GM19351 (cell line): ENCODE data around the gene C4B.
"Not testable (repeated sequence)": the region's sequence is repeated elsewhere in the genome, so short reads cannot be mapped to it uniquely, and the experiment has no call there.

ENCODE experiments used
- ATAC-seq: cut with Tn5 transposase; IDR thresholded peaks from one replicate; pipeline ENCODE4 v1.9.1; 2021; ENCODE audit warnings: mild to moderate bottlenecking, moderate library complexity; ENCODE audit not compliant: unreplicated experiment

The C4B gene

DNA sequence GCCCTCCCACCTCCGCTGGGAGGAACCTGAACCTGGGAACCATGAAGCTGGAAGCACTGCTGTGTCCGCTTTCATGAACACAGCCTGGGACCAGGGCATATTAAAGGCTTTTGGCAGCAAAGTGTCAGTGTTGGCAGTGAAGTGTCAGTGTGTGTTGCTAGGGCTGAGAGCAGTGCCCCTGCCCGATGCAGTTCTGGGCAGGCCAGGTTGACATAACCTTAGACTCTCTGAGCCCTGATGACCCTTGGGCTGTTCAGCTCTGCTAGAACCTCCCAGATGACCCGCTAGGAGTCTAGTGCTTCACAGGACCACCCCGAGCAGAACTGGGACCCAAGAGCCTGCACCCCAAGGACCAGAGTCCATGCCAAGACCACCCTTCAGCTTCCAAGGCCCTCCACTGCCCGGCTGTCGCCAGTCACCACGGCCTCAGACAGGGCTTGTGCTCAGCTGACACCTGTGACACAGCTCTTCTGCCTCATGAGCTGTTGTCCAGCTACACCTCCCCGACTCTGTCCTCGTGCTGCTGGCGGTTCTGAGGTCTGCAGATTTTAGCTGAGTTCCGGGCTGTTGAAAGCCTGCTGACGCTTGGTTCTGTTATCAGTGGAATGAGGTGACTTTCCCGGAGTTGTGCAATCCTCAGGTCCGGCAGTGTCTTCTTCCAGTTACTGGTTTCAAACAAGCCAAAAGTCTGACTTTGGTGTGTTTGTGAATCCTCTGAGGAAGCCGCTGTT, 20.9 kb downstream of the C4B start:
- ATAC-seq: not testable (repeated sequence)

DNA sequence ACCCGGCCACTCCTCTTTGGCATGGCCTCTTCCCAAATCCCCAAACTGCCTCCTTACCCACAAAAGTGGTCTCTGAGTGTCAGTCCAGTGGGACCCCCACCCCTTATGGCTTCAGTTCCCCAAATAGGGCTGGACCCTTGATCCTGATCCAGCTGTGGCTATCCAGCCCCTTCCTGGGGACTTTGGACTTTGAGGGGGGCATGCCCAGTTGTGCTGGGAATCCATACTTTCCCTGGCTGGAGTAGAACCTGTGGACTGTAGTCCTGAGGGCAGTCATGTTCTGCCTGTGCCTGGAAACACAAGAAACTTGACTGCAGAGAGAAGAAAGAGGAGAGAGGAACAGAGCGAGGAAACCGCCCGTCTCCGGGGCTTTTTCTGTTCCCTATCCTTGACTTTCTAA, 22.5 kb downstream of the C4B start:
- ATAC-seq: not testable (repeated sequence)

DNA sequence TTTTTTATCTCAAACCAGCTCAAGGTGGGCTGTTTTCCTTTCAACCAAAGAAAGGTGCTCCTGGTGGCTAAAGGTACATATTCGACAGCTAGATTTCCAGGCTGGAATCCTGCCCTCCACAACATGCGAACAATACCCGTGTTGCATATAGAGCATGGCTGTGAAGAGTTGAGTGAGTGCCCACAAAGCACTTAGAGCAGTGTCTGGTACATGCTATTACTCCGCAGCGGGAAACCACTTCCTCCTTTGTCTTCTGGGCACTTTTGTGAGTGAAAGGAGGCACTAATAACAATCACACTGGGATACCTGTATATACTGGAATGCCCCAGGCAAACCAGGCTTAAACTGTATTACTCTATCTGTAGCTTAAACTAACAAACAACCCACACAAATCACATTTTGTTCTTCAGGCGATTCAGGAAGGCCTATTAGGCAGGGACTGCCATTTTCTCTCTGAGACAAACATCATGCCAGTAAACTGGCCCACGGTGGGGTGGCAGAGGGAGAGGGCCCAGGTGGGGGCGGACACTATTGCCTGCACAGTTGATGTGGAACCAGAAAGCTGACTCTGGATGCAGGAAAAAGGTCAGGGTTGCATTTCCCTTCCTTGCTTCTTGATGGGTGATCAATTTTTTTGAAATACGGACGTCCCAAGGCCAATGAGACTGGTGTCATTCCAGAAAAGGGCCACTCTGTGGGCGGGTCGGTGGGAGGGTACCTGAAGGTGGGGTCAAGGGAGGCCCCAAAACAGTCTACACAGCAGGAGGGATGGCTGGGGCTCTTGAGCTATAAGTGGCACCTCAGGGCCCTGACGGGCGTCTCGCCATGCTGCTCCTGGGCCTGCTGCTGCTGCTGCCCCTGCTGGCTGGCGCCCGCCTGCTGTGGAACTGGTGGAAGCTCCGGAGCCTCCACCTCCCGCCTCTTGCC, 23.3 kb downstream of the C4B start, which contains the start of gene CYP21A2:
CYP21A2 (plus strand) TSS at position 818 of the 927 bp plus-strand sequence; CDS start at position 826, 8 bp downstream.
- ATAC-seq: not testable (repeated sequence)

DNA sequence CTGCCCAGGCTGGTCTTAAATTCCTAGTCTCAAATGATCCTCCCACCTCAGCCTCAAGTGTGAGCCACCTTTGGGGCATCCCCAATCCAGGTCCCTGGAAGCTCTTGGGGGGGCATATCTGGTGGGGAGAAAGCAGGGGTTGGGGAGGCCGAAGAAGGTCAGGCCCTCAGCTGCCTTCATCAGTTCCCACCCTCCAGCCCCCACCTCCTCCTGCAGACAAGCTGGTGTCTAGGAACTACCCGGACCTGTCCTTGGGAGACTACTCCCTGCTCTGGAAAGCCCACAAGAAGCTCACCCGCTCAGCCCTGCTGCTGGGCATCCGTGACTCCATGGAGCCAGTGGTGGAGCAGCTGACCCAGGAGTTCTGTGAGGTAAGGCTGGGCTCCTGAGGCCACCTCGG, 24.3 kb downstream of the C4B start:
- not testable (repeated sequence) for ATAC-seq

DNA sequence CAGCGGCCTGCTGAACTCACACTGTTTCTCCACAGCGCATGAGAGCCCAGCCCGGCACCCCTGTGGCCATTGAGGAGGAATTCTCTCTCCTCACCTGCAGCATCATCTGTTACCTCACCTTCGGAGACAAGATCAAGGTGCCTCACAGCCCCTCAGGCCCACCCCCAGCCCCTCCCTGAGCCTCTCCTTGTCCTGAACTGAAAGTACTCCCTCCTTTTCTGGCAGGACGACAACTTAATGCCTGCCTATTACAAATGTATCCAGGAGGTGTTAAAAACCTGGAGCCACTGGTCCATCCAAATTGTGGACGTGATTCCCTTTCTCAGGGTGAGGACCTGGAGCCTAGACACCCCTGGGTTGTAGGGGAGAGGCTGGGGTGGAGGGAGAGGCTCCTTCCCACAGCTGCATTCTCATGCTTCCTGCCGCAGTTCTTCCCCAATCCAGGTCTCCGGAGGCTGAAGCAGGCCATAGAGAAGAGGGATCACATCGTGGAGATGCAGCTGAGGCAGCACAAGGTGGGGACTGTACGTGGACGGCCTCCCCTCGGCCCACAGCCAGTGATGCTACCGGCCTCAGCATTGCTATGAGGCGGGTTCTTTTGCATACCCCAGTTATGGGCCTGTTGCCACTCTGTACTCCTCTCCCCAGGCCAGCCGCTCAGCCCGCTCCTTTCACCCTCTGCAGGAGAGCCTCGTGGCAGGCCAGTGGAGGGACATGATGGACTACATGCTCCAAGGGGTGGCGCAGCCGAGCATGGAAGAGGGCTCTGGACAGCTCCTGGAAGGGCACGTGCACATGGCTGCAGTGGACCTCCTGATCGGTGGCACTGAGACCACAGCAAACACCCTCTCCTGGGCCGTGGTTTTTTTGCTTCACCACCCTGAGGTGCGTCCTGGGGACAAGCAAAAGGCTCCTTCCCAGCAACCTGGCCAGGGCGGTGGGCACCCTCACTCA, 25.0 kb downstream of the C4B start:
- ATAC-seq: not testable (repeated sequence)

DNA sequence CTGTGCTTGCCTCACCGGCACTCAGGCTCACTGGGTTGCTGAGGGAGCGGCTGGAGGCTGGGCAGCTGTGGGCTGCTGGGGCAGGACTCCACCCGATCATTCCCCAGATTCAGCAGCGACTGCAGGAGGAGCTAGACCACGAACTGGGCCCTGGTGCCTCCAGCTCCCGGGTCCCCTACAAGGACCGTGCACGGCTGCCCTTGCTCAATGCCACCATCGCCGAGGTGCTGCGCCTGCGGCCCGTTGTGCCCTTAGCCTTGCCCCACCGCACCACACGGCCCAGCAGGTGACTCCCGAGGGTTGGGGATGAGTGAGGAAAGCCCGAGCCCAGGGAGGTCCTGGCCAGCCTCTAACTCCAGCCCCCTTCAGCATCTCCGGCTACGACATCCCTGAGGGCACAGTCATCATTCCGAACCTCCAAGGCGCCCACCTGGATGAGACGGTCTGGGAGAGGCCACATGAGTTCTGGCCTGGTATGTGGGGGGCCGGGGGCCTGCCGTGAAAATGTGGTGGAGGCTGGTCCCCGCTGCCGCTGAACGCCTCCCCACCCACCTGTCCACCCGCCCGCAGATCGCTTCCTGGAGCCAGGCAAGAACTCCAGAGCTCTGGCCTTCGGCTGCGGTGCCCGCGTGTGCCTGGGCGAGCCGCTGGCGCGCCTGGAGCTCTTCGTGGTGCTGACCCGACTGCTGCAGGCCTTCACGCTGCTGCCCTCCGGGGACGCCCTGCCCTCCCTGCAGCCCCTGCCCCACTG, 25.9 kb downstream of the C4B start:
- not testable (repeated sequence) for ATAC-seq

DNA sequence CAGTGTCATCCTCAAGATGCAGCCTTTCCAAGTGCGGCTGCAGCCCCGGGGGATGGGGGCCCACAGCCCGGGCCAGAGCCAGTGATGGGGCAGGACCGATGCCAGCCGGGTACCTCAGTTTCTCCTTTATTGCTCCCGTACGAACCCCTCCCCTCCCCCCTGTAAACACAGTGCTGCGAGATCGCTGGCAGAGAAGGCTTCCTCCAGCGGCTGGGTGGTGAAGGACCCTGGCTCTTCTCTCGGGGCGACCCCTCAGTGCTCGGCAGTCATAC, 26.4 kb downstream of the C4B start:
- not testable (repeated sequence) for ATAC-seq

DNA sequence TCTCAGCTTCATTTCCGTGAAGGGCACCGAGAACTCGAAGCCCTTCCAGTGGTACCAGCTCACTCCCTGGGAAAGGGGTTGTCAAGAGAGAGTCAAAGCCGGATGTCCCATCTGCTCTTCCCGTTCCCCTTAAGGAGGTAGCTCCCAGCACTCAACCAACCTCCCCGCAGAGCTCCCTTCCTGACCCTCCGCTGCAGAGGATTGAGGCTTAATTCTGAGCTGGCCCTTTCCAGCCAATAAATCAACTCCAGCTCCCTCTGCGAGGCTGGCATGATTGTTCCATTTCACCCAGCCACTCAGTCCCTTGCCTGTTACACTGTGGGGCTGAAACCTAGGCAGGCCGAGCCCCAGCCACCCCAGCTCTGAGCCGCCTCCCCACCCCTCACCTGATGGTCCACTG, 26.8 kb downstream of the C4B start:
- not testable (repeated sequence) for ATAC-seq

DNA sequence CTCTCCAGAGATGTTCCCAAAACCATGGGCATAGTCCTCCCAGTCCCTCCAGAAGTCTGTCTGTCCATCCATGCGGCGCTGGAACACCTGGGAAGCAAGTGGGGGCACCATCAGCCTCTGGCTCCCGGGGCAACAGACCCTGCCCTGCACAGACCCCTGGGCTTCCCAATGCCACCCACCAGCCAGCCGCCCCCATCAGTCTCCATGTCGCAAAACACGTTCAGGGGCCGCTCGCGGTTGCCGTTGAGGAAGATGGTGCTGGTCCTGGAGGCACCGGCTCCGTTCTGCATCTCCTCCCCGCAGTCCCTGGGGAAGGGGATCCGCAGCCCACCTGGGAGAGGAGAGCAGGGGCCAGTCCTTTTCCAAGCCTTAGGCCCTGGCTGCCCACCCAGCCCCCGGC, 27.7 kb downstream of the C4B start:
- ATAC-seq: not testable (repeated sequence)

DNA sequence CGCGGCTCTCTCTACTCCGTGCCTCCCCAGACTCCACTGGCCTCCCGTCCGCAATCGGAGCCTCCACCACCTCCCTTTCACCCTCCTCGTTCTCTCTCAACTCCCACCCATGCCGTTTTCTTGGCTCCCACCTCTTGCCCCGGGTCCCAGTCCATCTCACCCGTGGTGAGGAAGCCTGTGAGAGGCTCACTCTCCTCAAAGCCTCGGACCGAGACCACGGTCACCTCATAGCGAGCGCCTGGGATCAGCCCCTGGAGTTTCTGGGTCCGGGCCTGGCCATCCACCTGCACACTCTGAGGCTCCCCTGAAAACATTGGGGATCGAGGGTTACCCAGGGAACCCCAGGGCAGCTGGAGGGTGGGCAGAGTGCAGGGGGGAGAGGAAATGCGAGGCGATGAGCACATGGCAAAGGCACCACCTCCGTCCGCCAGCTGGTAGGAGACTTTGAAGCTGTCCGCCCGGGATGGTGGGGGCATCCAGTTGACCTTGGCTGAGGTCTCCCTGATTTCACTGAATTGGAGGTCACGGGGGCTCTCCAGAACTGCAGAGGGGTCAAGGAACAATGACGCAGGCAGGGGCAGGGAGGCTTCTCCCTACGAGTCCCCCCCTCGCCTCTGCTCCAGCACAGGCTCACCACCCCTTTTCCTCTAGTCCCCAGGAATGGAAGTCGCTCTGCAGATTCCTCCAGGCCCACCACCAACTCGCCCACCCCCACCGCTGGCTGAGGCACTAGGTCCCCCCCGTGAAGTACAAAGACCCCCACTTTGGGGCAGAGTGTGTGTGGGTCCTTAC, 29.2 kb downstream of the C4B start:
- not testable (repeated sequence) for ATAC-seq

DNA sequence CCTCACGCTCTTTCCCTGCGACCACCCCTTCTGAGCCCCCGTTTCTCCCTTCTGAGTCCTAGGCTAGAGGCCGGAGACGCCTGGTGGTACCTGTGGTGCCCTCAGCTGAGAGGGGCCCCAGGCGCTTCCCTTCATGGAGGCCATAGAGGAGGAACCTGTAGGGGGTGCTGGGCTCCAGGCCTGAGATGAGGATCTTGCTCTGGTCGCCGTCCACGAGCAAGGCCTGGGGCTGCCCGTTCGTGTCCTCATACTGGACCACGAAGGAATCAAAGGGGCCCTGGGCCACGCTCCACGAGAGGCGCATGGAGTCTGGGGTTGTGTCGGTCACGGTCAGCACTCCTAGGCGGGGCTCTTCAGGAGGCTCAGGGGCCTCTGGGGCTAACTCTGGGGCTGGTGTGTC, 30.3 kb downstream of the C4B start:
- ATAC-seq: not testable (repeated sequence)

DNA sequence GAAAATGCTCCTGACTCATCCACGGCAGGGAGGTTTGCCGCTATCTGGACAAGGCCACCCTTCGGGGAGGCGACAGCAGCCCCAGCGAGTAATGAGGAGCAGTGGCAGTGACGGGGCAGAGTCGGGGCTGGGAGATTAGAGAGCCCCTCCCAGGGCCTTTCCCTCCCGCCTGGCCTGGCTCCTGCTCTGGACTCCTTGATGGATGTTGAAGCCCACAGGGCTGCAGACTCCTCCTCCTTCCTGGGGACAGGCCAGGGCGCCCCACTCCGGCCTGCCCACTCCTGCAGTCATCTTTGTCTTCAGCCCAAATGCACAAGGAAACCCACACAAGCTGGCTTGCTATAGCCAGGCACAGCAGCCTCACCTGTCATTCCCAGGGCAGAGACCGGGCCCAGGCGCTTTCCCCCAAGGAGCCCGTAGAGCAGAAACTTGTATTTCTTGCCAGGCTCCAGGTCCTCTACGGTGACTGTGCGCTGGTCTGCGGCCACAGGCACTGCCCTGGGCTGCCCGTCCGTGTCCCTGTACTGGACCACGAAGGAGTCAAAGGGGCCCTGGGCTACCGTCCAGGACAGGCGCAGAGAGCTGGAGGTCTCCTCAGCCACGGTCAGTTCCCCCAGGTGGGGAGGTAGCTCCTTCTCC, 31.3 kb downstream of the C4B start:
- ATAC-seq: no peak

DNA sequence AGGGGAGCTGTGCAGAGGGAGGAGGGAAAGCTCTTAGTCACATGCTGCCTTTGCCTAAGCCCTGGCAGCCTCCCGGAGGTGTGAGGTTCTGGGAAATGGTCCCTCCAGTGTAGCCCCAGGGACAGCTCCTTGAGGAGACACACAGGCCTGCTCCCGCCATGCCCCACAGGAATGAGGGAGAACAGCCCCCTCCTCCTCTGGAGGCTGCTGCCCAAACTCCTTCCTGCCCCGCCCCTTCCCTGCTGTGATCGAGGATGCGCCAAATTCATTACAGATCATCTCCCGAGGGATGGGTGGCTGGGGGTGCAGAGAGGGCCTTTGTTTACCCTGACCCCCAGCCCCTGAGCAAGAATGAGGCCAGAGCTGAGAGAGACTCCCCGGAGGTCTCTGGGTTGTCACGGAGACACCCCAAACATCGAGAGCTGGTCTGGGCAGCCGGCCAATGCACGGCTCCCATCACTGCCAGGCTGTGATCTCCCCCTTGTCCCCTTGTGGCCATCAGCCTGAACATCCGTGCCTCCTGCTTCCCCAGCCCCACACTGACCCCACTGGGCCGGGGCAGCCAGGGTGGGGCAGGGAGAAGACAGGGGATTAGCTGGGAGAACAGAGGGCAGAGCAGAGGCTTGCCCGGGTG, 32.0 kb downstream of the C4B start:
- no peak for ATAC-seq

DNA sequence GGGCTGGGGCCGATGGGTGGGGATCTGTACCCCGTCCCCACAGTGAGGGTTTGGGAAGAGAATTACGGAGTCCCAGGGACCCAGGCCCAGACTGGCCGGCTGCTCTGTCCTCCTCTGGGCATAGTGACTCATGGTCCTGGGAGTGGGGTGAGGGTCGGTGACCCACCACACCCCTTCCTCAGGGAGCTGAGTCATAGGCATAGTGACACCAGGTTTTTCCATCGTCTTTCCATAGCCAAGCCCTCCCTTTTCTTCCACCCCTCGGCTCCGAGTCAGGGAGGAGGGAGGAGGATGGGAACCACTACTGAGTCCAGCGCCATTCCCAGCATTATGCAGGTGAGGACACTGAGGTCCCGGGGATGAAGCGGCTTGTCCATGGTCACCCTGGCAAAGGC, 32.5 kb downstream of the C4B start:
- no peak for ATAC-seq

DNA sequence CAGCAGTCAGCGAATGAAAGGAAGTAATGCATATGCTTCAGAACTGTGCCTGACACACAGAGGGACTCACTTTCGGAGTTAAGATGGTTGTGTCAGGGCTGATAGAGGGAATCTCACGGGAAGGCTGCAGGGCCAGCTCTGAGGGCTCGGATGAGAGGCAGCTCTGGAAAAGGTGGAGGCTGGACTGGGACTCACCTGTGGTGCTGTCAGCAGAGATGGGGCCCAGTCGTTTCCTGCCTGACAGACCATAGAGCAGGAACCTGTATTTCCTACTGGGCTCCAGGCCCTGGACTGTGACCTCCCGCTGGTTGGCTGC, 32.9 kb downstream of the C4B start:
- no peak for ATAC-seq

DNA sequence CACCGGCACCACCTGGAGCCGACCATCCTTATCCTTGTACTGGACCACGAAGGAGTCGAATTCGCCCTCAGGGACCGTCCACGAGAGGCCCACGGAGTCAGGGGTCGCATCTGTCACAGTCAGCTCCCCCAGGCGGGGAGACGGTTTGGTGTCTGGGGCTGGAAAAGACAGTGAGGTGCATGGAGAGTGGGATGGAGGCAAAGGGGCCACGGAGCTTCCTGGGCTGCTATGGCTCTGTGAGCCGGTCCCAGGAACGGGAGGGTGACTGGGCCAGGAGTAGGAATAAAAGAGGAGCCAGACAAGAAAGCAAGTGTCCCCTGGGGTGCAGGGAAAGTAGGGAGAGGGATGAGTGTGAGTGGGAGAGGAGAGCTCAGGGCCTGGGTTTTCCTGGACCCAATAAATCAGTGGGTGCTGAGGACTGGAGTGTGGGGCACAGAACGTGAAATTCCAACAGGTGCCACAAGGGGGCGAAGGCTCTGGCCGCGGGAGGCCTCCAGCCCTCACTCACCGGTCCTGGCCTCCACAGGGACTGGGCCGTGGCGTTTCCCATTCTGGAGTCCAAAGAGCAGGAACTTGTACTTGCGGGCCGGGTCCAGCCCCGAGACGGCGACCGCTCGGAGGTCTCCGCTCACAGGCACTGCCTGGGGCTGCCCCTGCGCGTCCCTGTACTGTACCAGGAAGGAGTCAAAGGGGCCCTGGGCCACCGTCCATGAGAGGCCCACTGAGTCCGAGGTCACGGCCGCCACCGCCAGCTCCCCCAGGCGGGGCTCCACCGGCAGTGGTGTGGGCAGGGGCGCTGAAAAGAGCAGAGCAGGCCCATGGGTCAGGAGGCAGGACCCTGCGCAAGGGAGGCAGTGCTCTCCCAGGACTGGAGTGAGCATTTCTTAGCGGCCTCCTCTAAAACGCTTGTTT, 33.5 kb downstream of the C4B start:
- ATAC-seq: no peak

DNA sequence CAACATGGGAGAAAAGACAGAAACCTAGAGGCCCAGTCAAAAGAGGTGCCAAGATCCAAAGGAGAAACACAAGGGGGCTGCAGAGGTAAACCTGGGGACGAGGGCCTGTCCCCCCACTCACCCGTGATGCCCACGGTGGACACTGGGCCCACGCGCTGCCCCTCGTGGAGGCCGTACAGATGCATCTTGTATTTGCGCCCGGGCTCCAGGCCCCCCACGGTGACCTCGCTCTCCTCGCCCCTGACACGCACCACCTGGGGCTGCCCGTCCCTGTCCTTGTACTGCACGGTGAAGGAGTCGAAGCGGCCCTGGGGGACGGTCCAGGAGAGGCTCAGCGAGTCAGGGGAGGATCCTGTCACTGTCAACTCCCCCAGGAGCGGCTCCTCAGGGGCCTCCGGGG, 34.6 kb downstream of the C4B start:
- ATAC-seq: not testable (repeated sequence)

DNA sequence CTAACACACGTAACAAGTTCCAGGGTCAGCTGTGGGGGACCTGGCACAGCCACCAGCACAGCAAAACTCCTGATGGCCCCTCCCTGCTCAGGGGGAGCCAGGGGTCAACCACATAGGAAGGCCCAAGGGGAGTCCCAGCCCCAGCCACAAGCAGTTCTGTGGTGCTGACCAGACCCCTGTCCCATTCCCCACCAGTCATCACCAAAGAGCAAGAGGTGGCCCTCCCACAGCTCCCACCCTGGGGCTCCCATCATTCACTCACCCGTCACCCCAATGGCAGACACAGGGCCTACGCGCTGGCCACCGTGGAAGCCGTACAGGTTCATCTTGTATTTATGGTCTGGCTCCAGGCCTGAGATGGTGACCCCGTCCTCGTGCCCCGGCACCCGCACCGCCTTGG, 35.1 kb downstream of the C4B start:
- not testable (repeated sequence) for ATAC-seq
